Kidney (tissue), 14 donors: ENCODE measurements around the gene AMTN. TPM values are rescaled to one million over a fixed set of nuclear protein-coding genes. Genes with fewer than 3 reads are reported as not detected.

Source experiments
- DNase-seq, 5 donors: peaks; one replicate each; pipeline ENCODE4 v3.0.0-alpha.2; 2013 to 2020
- FAIRE-seq: peaks from 2 replicates; lab custom pipeline; 2012; peaks lifted over from hg19 to GRCh38; lab: Jason Lieb, UNC
- H3K27ac ChIP-seq, 2 donors: one replicate each; pipeline ENCODE4 v1.7.0; 2013; ENCODE audit warnings: low read depth in 2 of 2, low read length in 2 of 2, inconsistent platforms in 1 of 2
- H3K27me3 ChIP-seq: one replicate; pipeline ENCODE4 v1.7.1; 2013; ENCODE audit warnings: low read length, inconsistent platforms; ENCODE audit not compliant: control insufficient read depth, insufficient read depth
- H3K36me3 ChIP-seq, 3 donors: one replicate each; pipeline versions ENCODE4 v1.7.0 to v1.7.1; 2013; ENCODE audit warnings: low read length in 3 of 3, control low read depth in 1 of 3, inconsistent platforms in 1 of 3; ENCODE audit not compliant: insufficient read depth in 3 of 3, control insufficient read depth in 2 of 3
- H3K4me1 ChIP-seq, 3 donors: one replicate each; pipeline versions ENCODE4 v1.7.0 to v1.7.1; 2013; ENCODE audit warnings: low read length in 3 of 3, inconsistent platforms in 1 of 3, low read depth in 1 of 3; ENCODE audit not compliant: control insufficient read depth in 2 of 3, insufficient read depth in 2 of 3
- H3K4me3 ChIP-seq, 3 donors: one replicate each; pipeline versions ENCODE4 v1.7.0 to v1.8.1; 2013; ENCODE audit warnings: low read length in 3 of 3, control low read depth in 1 of 3, inconsistent platforms in 1 of 3
- H3K9ac ChIP-seq, 3 donors: one replicate each; pipeline versions ENCODE4 v1.7.0 to v1.7.1; 2013; ENCODE audit warnings: low read length in 3 of 3, control low read depth in 1 of 3, inconsistent platforms in 1 of 3
- H3K9me3 ChIP-seq, 3 donors: one replicate each; pipeline versions ENCODE4 v1.7.0 to v1.7.1; 2013; ENCODE audit warnings: low read length in 3 of 3, control low read depth in 1 of 3, inconsistent platforms in 1 of 3; ENCODE audit not compliant: control insufficient read depth in 2 of 3, insufficient read depth in 1 of 3
- intact Hi-C: fragments of 100-400 bp; cut with DNase I; formaldehyde crosslinking; loops from one replicate; pipeline ENCODE4 v1.11.1; 2022
- polyA plus RNA-seq: library from polyadenylated mRNA; stranded (reverse); fragments of 350-450 nt; fragmentation: Illumina TruSeq; extraction: RNeasy Lipid Tissue Mini Kit (QIAGEN cat#74804); gene quantifications from one replicate; pipeline ENCODE4 v1.2.3, GENCODE V29; 2014; ENCODE audit warnings: low read depth, low replicate concordance; ENCODE audit not compliant: insufficient read depth
- total RNA-seq: library from RNA; stranded (reverse); fragmentation: NEBNext Ultra II Directional; extraction: Animal tissue kit (Norgen Biotek cat#: 25700); gene quantifications from one replicate; pipeline ENCODE4 v1.2.1, GENCODE V29; 2021
- TF ChIP-seq, protein P1 (sequence below): IDR thresholded peaks from 3 replicates; pipeline ENCODE4 v1.5.1; 2012; ENCODE audit warnings: mild to moderate bottlenecking, moderate library complexity, borderline replicate concordance; ENCODE audit not compliant: insufficient read depth; ENCODE audit errors: extremely low read depth
- donor health status: control.
- donor health status: control.
- donor health status: control.
- donor health status: control.
- donor health status: control.
- donor health status: DM: yes; HTN: yes; CAD: no.
- donor health status: Normal renal cell carcinoma (clear cell type).

AMTN gene
- total and polyA plus RNA-seq, 2 donors from 2014 or later, result not detected

GRCh38 chr4:70538869-70539268, 20.5 kb downstream of the AMTN start:
- no peak for DNase-seq
- TF ChIP-seq, protein P1, sequence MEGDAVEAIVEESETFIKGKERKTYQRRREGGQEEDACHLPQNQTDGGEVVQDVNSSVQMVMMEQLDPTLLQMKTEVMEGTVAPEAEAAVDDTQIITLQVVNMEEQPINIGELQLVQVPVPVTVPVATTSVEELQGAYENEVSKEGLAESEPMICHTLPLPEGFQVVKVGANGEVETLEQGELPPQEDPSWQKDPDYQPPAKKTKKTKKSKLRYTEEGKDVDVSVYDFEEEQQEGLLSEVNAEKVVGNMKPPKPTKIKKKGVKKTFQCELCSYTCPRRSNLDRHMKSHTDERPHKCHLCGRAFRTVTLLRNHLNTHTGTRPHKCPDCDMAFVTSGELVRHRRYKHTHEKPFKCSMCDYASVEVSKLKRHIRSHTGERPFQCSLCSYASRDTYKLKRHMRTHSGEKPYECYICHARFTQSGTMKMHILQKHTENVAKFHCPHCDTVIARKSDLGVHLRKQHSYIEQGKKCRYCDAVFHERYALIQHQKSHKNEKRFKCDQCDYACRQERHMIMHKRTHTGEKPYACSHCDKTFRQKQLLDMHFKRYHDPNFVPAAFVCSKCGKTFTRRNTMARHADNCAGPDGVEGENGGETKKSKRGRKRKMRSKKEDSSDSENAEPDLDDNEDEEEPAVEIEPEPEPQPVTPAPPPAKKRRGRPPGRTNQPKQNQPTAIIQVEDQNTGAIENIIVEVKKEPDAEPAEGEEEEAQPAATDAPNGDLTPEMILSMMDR, result no peak
- intact Hi-C loops, result no loop called here
- FAIRE-seq, result no peak
- Histone ChIP-seq H3K4me3 (no peak overlapping the region), H3K27me3 (no peaks in the 10 kb centered on the region), H3K9ac (no peak overlapping the region), H3K4me1 (no peaks in the 10 kb centered on the region), H3K27ac (no peak overlapping the region), H3K36me3 (no peaks in the 10 kb centered on the region), H3K9me3 (no peaks in the 10 kb centered on the region)

DNA sequence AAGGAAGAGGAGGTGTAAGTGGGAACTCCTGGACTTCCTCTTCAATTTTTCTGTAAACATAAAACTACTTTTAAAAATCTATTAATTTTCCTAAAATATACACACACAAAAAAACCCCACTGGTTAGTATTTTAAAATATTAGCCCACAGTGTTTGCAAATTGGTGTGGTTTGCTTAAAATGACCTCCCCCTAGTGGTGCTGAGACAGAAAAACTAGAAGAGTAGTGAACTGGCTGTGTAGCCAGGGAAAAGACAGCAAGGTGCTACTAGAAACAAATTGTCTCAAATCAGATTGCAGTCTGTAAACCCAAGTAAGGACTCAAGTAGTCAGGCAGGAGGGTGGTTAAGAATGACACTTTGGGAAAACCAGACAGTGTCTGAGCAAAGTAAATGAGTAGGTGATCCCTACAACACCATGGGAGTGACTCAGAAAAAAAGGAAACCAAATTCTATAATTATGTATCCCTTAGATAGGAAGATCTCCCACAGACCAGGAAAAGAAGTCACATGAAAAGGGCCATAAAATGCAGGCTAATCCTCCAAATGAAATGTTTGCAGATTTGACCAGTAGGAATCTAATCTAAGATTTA, 26.0 kb downstream of the AMTN start:
- H3K9me3 ChIP-seq, result no peaks in the 10 kb centered on the region
- TF ChIP-seq, protein P1, result peak; percentile 49
- H3K4me3 ChIP-seq, result no peak overlapping the region
- peak; percentile 17 for FAIRE-seq
- no peaks in the 10 kb centered on the region for H3K27me3 ChIP-seq
- peak in 1 of 5 donors; percentile 29 for DNase-seq
- intact Hi-C loops, result no loop called here
- H3K9ac ChIP-seq, result no peak overlapping the region
- no peaks in the 10 kb centered on the region for H3K36me3 ChIP-seq
- H3K4me1 ChIP-seq, result no peaks in the 10 kb centered on the region
- H3K27ac ChIP-seq, result no peak overlapping the region

DNA sequence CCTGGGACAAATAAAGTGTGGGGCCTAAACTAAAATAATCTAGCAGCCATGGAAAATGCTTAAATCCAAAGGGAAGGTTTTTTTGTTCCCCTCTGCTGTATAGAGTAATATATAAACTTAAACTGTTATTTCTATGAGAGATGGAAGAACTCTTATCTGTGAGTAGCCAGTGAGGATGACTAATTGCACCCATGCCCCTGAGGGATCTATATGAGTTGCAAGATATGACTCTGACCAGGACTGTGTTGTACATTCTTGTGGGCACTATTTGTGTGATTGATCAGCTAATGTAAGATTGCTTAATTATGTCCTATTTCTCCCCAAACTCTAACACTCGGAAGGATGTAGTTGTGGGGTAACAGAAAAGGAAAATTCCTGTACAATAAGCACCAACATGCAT, 38.5 kb downstream of the AMTN start:
- TF ChIP-seq, protein P1, result no peak
- DNase-seq, result no peak
- no peaks in the 10 kb centered on the region for H3K27me3 ChIP-seq
- H3K36me3 ChIP-seq, result no peaks in the 10 kb centered on the region
- no peak overlapping the region for H3K27ac ChIP-seq
- FAIRE-seq, result no peak
- no peak overlapping the region for H3K9ac ChIP-seq
- intact Hi-C loops, result no loop called here
- no peak overlapping the region for H3K4me3 ChIP-seq
- no peaks in the 10 kb centered on the region for H3K4me1 ChIP-seq
- no peaks in the 10 kb centered on the region for H3K9me3 ChIP-seq

DNA sequence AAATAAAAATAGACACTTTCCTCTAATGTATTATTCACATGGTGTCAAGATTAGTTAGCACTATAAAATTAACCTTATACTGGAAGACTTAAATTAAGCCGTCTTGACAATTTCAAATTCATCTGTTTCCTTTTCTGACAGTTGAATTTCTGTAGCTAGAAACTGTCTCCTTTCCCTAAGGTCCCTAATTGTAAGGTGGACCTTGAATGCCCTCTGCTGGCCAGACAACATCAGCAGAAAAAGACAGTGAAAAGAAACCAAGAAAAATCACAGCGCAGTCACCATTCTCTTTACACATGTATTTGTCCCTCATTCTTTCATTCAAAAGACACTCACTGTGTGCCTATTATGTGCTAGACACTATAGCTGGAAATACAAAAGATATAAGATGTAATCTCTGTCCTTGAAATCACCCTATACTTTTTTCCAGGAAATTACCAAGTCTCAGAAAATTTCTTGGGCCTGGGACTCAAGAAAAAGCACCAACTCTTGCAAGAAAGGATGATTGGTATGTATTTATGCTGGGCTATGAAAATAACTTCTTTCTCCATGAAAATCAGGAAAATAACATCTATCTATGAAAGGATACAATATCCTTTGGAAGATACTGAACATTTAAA, 41.0 kb downstream of the AMTN start:
- Histone ChIP-seq H3K9ac (no peak overlapping the region), H3K27ac (no peak overlapping the region), H3K9me3 (no peaks in the 10 kb centered on the region), H3K36me3 (no peaks in the 10 kb centered on the region), H3K4me3 (no peak overlapping the region), H3K27me3 (no peaks in the 10 kb centered on the region), H3K4me1 (no peaks in the 10 kb centered on the region)
- peak; percentile 93 for FAIRE-seq
- DNase-seq, result peak in 4 of 5 donors; percentile 42 to 87 (median 63)
- intact Hi-C loops, result no loop called here
- TF ChIP-seq, protein P1, result peak; percentile 77
